Left lung (tissue), 10 donors: ENCODE measurements around the gene SPR. TPM values are rescaled to one million over a fixed set of nuclear protein-coding genes. Genes with fewer than 3 reads are reported as not detected.

Experiments
- ATAC-seq: fragments of 200-7000 bp; cut with Tn5 transposase; one replicate; pipeline ENCODE4 v1.9.1; 2020; ENCODE audit warnings: moderate library complexity
- DNase-seq, 4 donors: peaks; one replicate each; pipeline ENCODE4 v3.0.0-alpha.2; 2013 to 2020
- H3K27ac ChIP-seq, 2 donors: fragments of 200-600 bp; sonication (generic) in 1 of 2; one replicate each; pipeline versions ENCODE4 v1.5.0 to v1.8.0; 2020 to 2021
- H3K27me3 ChIP-seq, 2 donors: fragments of 200-600 bp; sonication (generic) in 1 of 2; one replicate each; pipeline versions ENCODE4 v1.5.0 to v1.8.0; 2020 to 2021
- H3K36me3 ChIP-seq, 2 donors: fragments of 200-600 bp; sonication (generic) in 1 of 2; one replicate each; pipeline versions ENCODE4 v1.5.0 to v1.8.0; 2020 to 2021
- H3K4me1 ChIP-seq, 2 donors: fragments of 200-600 bp; one replicate each; pipeline ENCODE4 v1.8.0; 2021
- H3K4me3 ChIP-seq, 2 donors: fragments of 200-600 bp; sonication (generic) in 1 of 2; one replicate each; pipeline versions ENCODE4 v1.5.0 to v1.8.0; 2020 to 2021; ENCODE audit warnings: mild to moderate bottlenecking in 1 of 2
- H3K9me3 ChIP-seq, 2 donors: fragments of 200-600 bp; sonication (generic) in 1 of 2; one replicate each; pipeline versions ENCODE4 v1.5.0 to v1.8.0; 2020 to 2021
- intact Hi-C, 2 donors: fragments of 100-400 bp; cut with DNase I; formaldehyde crosslinking; loops; one replicate each; pipeline versions ENCODE4 v1.11.2 to v1.14.2; 2022
- polyA plus RNA-seq, 6 donors: library from polyadenylated mRNA; unstranded; fragments of 120-200 nt; gene quantifications; one replicate each; pipeline ENCODE4 v1.2.1, GENCODE V29; 2013; ENCODE audit not compliant: insufficient read length in 6 of 6
- total RNA-seq, 2 donors: library from RNA; stranded (reverse); fragmentation: NEBNext Ultra II Directional; extraction: Animal tissue kit (Norgen Biotek cat#: 25700); gene quantifications; one replicate each; pipeline ENCODE4 v1.2.1, GENCODE V29; 2021
- TF ChIP-seq, protein P1 (sequence below), 2 donors: fragments of 200-600 bp; sonication (generic) in 1 of 2; IDR thresholded peaks; one replicate each; pipeline versions ENCODE4 v1.5.0 to v1.8.0; 2021; ENCODE audit warnings: antibody characterized with exemption in 2 of 2
- donor health status: DM: no; HTN: yes; CAD: no.
- donor health status: DM: no; HTN: no; CAD: no.

SPR gene
- total and polyA plus RNA-seq, 8 donors: 5.2 to 41.9 (median 6.0) TPM

DNA sequence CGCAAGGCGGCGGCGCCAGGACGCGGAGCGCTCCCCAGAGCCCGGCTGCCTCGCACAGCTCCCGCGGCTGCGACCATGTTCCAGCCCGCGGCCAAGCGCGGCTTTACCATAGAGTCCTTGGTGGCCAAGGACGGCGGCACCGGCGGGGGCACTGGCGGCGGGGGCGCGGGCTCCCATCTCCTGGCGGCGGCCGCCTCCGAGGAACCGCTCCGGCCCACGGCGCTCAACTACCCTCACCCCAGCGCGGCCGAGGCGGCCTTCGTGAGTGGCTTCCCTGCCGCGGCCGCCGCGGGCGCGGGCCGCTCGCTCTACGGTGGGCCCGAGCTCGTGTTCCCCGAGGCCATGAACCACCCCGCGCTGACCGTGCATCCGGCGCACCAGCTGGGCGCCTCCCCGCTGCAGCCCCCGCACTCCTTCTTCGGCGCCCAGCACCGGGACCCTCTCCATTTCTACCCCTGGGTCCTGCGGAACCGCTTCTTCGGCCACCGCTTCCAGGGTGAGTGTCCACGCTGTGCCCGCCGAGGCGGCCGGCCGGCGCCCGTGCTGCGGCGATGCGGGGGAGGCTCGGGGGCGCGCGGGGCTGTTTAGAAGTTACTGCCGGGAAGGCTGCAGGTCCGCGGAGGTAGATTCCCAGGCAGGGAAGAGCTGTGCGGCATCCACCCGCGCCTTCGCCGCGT lies 30.8 kb downstream of the SPR start:
- H3K36me3 ChIP-seq: no peaks in the 10 kb centered on the region
- intact Hi-C loops: no loop called here
- DNase-seq: peak in 1 of 4 donors; percentile 78
- no peak overlapping the region for H3K27ac ChIP-seq
- H3K4me3 ChIP-seq: peak overlapping the region; percentile 3 to 23
- H3K27me3 ChIP-seq: peaks cover 100% of the 10 kb centered on the region in 2 donors
- H3K4me1 ChIP-seq: peaks cover 13 to 47% of the 10 kb centered on the region in 2 donors
- TF ChIP-seq, protein P1, sequence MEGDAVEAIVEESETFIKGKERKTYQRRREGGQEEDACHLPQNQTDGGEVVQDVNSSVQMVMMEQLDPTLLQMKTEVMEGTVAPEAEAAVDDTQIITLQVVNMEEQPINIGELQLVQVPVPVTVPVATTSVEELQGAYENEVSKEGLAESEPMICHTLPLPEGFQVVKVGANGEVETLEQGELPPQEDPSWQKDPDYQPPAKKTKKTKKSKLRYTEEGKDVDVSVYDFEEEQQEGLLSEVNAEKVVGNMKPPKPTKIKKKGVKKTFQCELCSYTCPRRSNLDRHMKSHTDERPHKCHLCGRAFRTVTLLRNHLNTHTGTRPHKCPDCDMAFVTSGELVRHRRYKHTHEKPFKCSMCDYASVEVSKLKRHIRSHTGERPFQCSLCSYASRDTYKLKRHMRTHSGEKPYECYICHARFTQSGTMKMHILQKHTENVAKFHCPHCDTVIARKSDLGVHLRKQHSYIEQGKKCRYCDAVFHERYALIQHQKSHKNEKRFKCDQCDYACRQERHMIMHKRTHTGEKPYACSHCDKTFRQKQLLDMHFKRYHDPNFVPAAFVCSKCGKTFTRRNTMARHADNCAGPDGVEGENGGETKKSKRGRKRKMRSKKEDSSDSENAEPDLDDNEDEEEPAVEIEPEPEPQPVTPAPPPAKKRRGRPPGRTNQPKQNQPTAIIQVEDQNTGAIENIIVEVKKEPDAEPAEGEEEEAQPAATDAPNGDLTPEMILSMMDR (IDR thresholded peaks at IDR 0.05): no peak
- H3K9me3 ChIP-seq: no peaks in the 10 kb centered on the region
- no peak for ATAC-seq

DNA sequence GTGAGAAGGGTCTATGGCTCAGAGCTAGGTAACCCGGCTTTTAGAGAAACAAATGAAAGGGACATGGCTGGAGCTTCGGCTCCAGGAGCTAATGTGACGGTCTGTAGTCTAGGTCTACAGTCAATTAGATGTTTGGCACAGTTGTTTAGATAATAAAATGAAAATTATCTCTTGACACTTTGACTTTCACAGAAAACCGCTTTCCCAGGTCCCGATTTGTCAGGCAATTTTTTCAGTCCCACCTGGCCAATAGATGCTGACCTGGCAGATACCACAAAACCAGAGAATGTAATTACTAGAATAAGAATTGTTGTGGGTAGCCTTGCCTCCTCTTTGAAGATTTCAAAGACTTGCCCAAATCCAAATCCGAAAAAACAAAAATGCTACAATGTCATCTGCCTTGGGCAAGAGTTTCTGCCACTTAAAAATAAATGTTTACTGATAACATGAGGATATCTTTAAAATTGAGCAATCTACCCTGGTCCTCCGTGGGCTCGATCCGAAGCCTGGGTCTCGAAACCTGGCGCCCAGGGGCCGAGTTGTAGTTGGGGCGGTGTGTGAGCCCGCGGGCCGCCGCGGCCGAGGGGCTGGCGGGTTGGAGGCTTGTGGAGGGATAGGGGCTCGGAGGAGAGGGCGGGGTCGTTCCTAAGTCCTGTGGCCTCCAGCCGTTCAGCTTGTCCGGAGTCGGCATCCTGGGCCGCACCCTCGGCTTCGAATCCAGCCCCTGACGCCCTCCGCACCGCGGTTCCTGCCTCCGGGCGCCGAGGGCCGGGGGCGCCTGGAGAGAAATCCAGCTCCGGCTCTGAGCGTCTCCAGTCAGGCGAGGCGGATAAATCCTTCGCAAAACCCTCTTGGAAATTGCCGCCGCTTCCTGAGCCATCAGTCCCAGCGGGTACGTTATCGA lies 32.5 kb downstream of the SPR start:
- peaks cover 13 to 58% of the 10 kb centered on the region in 2 donors for H3K4me1 ChIP-seq
- no peaks in the 10 kb centered on the region for H3K36me3 ChIP-seq
- peaks cover 100% of the 10 kb centered on the region in 2 donors for H3K27me3 ChIP-seq
- H3K9me3 ChIP-seq: no peaks in the 10 kb centered on the region
- ATAC-seq (no peak), DNase-seq (no peak)
- H3K4me3 ChIP-seq: no peak overlapping the region
- intact Hi-C loops: no loop called here
- H3K27ac ChIP-seq: no peak overlapping the region
- TF ChIP-seq, protein P1 (IDR thresholded peaks at IDR 0.05): no peak

DNA sequence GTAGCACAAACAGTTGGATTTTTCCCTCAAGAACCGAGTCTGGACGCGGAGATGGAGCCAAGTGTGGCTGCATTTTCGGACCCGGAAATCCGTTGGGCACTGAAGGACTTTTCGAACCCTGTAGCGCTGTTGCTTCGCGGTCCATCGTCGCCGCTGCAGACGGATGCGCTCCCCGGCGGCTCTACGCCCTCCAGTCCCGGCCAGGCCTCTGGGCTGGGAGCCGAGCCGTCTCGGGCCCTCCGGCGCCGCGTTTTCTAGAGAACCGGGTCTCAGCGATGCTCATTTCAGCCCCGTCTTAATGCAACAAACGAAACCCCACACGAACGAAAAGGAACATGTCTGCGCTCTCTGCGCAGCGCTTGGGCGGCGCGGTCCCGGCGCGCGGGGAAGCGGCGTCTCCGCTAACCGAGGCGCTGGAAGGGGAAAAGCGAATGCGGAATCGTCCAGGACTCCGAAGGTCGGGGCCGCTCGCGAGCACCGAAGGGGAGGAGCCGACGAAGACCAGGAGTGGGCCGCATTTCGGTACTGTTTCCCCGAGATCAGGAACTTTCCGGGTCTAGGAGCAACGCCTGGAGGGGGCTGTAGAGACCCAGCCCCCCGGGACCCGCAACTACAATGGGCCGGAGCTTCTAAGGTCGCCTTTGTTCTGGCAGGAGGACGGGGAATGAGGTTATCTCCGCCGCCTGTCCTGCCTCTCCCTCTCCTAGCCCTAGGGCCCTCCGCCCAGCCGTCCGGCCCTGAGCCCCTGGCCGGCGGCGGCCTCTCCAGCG lies 33.3 kb downstream of the SPR start:
- no peaks in the 10 kb centered on the region for H3K36me3 ChIP-seq
- H3K27ac ChIP-seq: no peak overlapping the region
- ATAC-seq: no peak
- TF ChIP-seq, protein P1 (IDR thresholded peaks at IDR 0.05): no peak
- peaks cover 13 to 58% of the 10 kb centered on the region in 2 donors for H3K4me1 ChIP-seq
- intact Hi-C loops: no loop called here
- no peaks in the 10 kb centered on the region for H3K9me3 ChIP-seq
- no peak overlapping the region for H3K4me3 ChIP-seq
- peaks cover 100% of the 10 kb centered on the region in 2 donors for H3K27me3 ChIP-seq
- peak in 1 of 4 donors; percentile 46 for DNase-seq

DNA sequence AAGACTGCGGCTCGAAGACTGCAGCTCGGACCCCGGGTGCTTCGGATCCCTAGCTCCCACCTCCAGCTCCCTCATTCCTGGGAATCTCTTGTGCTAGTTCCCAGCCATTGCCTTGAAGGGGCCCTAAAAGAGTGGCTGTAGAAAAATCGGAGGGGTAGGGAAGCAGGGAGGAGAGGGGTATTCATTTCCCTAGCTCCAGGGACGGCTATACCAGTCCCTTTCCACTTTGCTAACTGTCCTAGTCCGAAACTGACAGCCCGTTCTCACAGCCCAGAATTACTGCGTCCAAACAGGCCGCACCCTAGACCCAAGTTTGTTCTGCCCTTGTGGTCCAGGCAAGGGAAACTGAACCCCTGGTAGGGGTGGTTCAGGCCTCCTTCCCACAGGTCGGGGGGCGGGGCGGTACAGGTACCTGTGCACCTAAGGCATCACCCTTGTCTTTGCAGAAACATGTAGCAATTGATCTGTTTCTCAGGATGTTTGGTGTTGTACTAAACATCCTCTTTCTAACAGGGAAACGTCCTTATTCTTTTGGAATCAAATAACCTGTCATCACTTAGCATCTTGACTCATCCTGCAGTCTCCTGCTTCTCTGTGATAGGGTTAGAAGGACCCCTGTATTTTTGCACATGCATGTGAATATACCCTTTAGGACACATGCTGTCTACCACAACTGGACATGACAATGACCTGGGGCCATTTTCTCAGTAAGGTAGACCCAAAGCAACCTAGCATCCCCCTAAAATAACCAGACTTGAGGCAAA lies 34.1 kb downstream of the SPR start:
- TF ChIP-seq, protein P1 (IDR thresholded peaks at IDR 0.05): no peak
- H3K4me3 ChIP-seq: no peak overlapping the region
- no peaks in the 10 kb centered on the region for H3K36me3 ChIP-seq
- peak in 1 of 4 donors; percentile 67 for DNase-seq
- H3K27ac ChIP-seq: no peak overlapping the region
- peaks cover 13 to 50% of the 10 kb centered on the region in 2 donors for H3K4me1 ChIP-seq
- no peaks in the 10 kb centered on the region for H3K9me3 ChIP-seq
- no peak for ATAC-seq
- intact Hi-C loops: no loop called here
- H3K27me3 ChIP-seq: peaks cover 100% of the 10 kb centered on the region in 2 donors
